Mesothelial cell of epicardium (in vitro differentiated cells): Measurements from ENCODE around the gene ANKEF1. TPM values are rescaled to one million over a fixed set of nuclear protein-coding genes. Genes with fewer than 3 reads are reported as not detected.

Experiments
- DNase-seq, 2 experiments: peaks; one replicate each; pipeline ENCODE4 v3.0.0; 2021; ENCODE audit warnings: low spot score in 2 of 2; ENCODE audit not compliant: unreplicated experiment in 2 of 2
- H3K27ac Mint-ChIP-seq: 2 replicates; pipeline ENCODE4 v1.8.0; 2021; ENCODE audit warnings: mixed read lengths
- H3K27me3 Mint-ChIP-seq: 2 replicates; pipeline ENCODE4 v1.8.0; 2021; ENCODE audit warnings: low read depth, mixed read lengths
- H3K36me3 Mint-ChIP-seq: 2 replicates; pipeline ENCODE4 v1.8.0; 2021; ENCODE audit warnings: mixed read lengths
- H3K4me1 Mint-ChIP-seq: 2 replicates; pipeline ENCODE4 v1.8.0; 2021; ENCODE audit warnings: mixed read lengths
- H3K4me3 Mint-ChIP-seq: 2 replicates; pipeline ENCODE4 v1.8.0; 2021; ENCODE audit warnings: mild to moderate bottlenecking, moderate library complexity, mixed read lengths
- H3K9me3 Mint-ChIP-seq: 2 replicates; pipeline ENCODE4 v1.8.0; 2021; ENCODE audit warnings: mixed read lengths
- total RNA-seq: library from RNA; stranded (reverse); gene quantifications from 3 replicates; pipeline ENCODE4 v1.2.1, GENCODE V29; 2021
- TF ChIP-seq, protein P1 (sequence below): fragments of 200-600 bp; sonication (generic); IDR thresholded peaks from one replicate; pipeline ENCODE4 v1.5.0; 2021; ENCODE audit warnings: antibody characterized with exemption; ENCODE audit not compliant: unreplicated experiment

Gene ANKEF1
- total RNA-seq, 1 donor from 2014 or later, result 4.5 TPM

DNA sequence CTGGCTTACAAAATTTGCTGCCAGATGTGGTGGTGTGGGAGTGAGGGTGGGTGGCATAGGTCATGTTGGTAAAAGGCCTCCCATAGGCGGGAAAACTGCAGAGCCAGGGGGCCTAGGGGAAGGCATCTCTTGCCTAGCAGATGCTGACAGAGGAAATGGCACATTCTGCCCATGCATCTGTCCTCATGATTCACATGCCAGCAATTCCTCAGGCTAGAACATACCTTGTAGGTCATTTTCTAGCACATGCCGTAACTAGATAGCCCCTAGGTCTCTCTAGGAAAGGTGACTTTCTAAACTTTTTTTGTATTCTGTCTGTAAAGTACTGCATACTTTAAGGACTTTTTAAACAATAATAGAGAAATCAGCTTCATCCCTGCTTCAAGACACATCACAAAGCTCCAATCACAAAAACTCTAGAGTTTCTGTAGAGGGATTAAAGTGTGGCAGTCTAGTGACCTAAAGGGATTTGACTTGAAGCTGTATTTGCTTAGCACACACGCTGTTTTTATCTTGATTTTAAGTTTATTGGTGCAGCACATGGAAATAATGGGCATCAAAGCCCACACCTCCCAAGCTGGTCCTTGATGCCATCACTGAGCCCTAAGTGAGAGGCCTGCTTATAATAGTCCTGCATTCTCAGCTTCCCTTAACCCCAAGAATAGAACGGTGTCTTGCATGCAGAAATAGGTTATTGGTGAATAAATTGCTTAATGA is 55.2 kb downstream of the ANKEF1 start:
- H3K36me3 Mint-ChIP-seq, result no peaks in the 10 kb centered on the region
- H3K4me3 Mint-ChIP-seq, result no peak overlapping the region
- DNase-seq, result no peak
- H3K27ac Mint-ChIP-seq, result no peak overlapping the region
- no peaks in the 10 kb centered on the region for H3K9me3 Mint-ChIP-seq
- peaks cover 6% of the 10 kb centered on the region for H3K27me3 Mint-ChIP-seq
- TF ChIP-seq, protein P1, sequence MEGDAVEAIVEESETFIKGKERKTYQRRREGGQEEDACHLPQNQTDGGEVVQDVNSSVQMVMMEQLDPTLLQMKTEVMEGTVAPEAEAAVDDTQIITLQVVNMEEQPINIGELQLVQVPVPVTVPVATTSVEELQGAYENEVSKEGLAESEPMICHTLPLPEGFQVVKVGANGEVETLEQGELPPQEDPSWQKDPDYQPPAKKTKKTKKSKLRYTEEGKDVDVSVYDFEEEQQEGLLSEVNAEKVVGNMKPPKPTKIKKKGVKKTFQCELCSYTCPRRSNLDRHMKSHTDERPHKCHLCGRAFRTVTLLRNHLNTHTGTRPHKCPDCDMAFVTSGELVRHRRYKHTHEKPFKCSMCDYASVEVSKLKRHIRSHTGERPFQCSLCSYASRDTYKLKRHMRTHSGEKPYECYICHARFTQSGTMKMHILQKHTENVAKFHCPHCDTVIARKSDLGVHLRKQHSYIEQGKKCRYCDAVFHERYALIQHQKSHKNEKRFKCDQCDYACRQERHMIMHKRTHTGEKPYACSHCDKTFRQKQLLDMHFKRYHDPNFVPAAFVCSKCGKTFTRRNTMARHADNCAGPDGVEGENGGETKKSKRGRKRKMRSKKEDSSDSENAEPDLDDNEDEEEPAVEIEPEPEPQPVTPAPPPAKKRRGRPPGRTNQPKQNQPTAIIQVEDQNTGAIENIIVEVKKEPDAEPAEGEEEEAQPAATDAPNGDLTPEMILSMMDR, result no peak
- no peaks in the 10 kb centered on the region for H3K4me1 Mint-ChIP-seq

DNA sequence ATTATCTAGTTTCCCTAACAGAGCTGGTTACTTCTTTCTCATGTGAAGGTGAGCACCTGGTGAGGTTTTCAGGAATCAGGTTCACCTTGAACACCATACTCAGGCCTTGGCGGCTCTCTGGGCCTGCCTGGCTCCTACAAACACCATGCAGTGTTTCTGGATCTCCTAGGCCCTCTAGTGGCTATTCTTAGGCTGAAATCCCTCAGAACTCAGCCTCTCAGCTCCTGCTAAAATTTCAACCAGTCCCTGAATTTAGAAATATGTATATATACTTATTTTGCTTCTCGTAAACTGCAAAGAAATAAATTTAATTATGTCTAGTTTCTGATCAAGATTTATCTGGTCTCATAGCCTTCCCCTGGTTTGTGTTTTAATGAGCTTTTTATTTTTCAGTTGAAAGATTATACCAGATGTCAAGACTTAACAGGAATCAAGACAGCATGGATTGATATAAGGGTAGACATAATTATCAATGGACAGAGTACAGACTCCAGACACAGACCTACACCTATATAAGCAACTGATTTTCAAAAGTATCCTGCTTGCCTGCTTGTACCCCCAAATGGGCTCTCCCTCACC is 55.9 kb downstream of the ANKEF1 start:
- TF ChIP-seq, protein P1, result no peak
- no peak overlapping the region for H3K4me3 Mint-ChIP-seq

DNA sequence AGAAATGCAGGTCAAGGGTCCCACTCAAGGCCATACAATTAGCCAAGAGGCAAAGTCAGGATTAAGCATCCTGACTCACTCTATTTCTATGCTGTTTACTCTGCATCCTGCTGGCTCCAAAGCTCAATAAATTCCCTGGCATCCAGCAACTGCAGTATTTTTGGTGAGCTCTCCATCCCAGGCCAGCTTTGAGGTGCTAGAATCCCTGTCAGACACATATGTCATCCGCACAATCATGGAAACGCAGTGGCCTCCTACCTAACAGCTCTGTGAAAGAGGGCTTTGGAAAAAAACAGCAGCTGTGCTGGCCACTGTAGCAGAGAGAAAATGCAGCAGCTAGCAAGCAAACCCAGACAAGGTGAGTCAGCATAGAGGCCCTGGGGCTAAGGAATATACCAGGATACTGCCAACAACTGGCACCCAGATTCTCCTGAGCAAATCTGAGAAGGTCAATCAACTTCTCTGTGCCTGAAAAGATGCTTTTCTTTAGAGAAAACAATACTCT is 58.4 kb downstream of the ANKEF1 start:
- Mint-ChIP-seq H3K9me3 (peaks cover 6% of the 10 kb centered on the region), H3K27me3 (peaks cover 1% of the 10 kb centered on the region), H3K27ac (no peak overlapping the region), H3K4me3 (no peak overlapping the region), H3K4me1 (no peaks in the 10 kb centered on the region), H3K36me3 (no peaks in the 10 kb centered on the region)
- no peak for DNase-seq
- TF ChIP-seq, protein P1, result no peak

More for the DNA sequence above, 55.9 kb downstream of the ANKEF1 start:
- DNase-seq, result peak in 1 of 2 experiments; percentile 39
- Mint-ChIP-seq H3K9me3 (no peaks in the 10 kb centered on the region), H3K27me3 (peaks cover 3% of the 10 kb centered on the region), H3K4me1 (no peaks in the 10 kb centered on the region), H3K27ac (no peak overlapping the region), H3K36me3 (no peaks in the 10 kb centered on the region)

DNA sequence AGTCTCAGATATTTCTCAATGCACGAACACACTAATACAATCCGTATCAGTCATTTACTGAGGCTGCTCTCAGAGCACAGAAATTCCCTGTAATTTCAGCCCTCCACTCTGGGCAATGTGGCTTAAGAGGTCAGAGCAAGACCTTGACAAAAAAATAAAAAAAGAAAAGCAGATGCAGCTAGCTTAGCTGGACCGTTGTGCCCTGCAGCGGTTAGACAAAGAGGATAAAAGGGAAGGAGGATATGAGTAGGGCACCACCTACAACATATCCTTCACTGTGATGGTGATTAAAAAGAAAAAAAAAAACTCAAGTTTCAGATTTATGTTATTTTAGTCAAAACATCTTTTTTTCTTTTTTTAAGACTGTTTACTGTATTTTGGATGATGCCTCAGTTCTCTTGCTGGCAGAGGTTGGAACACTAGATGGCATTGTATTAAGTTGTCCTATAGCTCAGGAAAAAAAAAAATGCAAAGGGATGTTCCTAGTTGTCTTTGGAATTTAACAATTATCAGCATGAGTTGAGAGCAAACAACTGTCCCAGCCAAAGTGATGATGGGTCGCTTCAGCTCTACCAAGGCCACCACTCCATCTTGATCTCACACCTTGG is 59.9 kb downstream of the ANKEF1 start:
- Mint-ChIP-seq H3K36me3 (no peaks in the 10 kb centered on the region), H3K27ac (no peak overlapping the region), H3K9me3 (peaks cover 13% of the 10 kb centered on the region), H3K4me1 (no peaks in the 10 kb centered on the region), H3K4me3 (no peak overlapping the region), H3K27me3 (peaks cover 1% of the 10 kb centered on the region)
- no peak for DNase-seq
- TF ChIP-seq, protein P1, result no peak

DNA sequence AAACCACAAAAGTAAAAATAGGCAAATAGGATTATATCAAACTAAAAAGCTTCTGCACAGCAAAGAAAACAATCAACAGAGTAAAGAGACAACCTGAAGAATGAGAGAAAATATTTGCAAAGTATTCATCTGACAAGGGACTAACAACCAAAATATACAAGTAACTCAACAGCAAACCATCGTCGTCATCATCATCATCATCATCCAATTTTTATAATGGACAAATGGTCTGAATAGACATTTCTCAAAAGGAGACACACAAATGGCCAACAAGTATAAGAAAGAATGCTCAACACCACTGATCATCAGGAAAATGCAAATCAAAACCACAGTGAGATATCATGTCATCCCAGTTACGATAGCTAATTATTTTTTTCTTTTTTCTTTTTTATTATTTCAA is 62.0 kb downstream of the ANKEF1 start:
- peaks cover 17% of the 10 kb centered on the region for H3K9me3 Mint-ChIP-seq
- no peaks in the 10 kb centered on the region for H3K4me1 Mint-ChIP-seq
- no peak for DNase-seq
- H3K27ac Mint-ChIP-seq, result no peak overlapping the region
- no peak overlapping the region for H3K4me3 Mint-ChIP-seq
- TF ChIP-seq, protein P1, result no peak
- no peaks in the 10 kb centered on the region for H3K36me3 Mint-ChIP-seq
- H3K27me3 Mint-ChIP-seq, result peaks cover 1% of the 10 kb centered on the region
